Measurements from ENCODE around the gene SIPA1L3. TPM values are rescaled to one million over a fixed set of nuclear protein-coding genes. Genes with fewer than 3 reads are reported as not detected.

The SIPA1L3 gene
- total and polyA plus RNA-seq, 2 of the 13 experiments (the other 11 are each of a cell fraction or from before 2014, with no cell fraction given): 5.5 to 7.7 TPM

- no peak for TF ChIP-seq ZFP62 (CRISPR knock-in tag; IDR thresholded peaks at IDR 0.05)
- TF ChIP-seq HOXA3 (CRISPR knock-in tag; IDR thresholded peaks at IDR 0.05): no peak
- TF ChIP-seq RXRA (CRISPR knock-in tag; IDR thresholded peaks at IDR 0.05): no peak
- no peak for TF ChIP-seq ZKSCAN5 (CRISPR knock-in tag; IDR thresholded peaks at IDR 0.05)
- no peak for TF ChIP-seq ZNF839 (CRISPR knock-in tag; IDR thresholded peaks at IDR 0.05; ENCODE audit: borderline replicate concordance)
- TF ChIP-seq RFX5 (IDR thresholded peaks at IDR 0.05; ENCODE audit: low read depth, low read length): no peak
Measured at GRCh38 chr19:37907735-37908455, 887 bp downstream of the SIPA1L3 start (continued).

DNA sequence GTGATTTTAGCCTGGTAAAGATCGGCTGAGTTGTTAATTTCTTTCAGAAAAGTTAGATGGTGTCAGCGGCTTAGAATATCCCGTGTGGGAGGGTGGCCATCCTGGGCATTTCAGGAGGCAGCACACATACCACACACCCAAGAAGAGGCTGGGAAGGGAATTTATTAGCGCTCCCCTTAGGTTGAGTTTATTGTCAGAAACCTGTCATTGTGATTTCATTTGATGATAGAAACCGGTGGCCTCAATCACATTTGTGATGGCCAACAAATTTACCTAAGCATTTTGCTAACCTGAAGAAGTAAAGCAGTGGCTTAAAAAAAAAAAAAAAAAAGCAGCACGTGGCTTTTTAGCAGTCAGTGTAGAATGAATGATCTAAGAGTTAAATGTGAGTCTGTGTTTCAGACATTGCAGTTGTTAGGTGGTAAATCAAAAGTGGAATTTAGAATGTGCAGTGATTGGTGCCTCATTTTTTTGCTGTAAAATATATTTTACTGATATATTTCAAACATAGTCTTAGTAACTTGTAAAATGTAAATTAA lies 2.7 kb downstream of the SIPA1L3 start:
- in situ Hi-C loops (cut with HindIII; ENCODE audit: extremely low pct_ligation_motif_present, low pct_unique_long_range_greater_than_20kb): no loop called here
- Histone ChIP-seq H3K4me1 (ENCODE audit: insufficient read depth, low read length) (peaks cover 33% of the 10 kb centered on the region), H3K36me3 (replicated peaks in 1 of 2; ENCODE audit: control insufficient read depth in 1 of 2, insufficient read depth in 2 of 2, low read length in 2 of 2) (no peaks in the 10 kb centered on the region), H2AFZ (ENCODE audit: low read length) (no peak overlapping the region), H4K20me1 (ENCODE audit: insufficient read depth, low read length) (no peaks in the 10 kb centered on the region), H3K79me2 (ENCODE audit: insufficient read depth, low read length) (peaks cover 34% of the 10 kb centered on the region), H3K9me3 (ENCODE audit: low read length) (no peaks in the 10 kb centered on the region), H3K9ac (ENCODE audit: insufficient read depth, low read depth, low read length) (no peak overlapping the region), H3K27me3 (ENCODE audit: control insufficient read depth in 1 of 2, insufficient read depth in 2 of 2, low read length in 2 of 2) (no peaks in the 10 kb centered on the region), H3K27ac (ENCODE audit: extremely low read length, insufficient read depth, low read length) (no peak overlapping the region), H3K4me3 (replicated peaks in 1 of 3; ENCODE audit: insufficient read depth in 1 of 3, low read depth in 2 of 3, low read length in 3 of 3) (no peak overlapping the region), H3K4me2 (ENCODE audit: low read depth, low read length) (no peak overlapping the region)
- DNase-seq (ENCODE audit: low spot score) (no peak), FAIRE-seq (no peak), ATAC-seq (no peak)
- 81% methylated on average over 6 of the region's 6 CpGs for WGBS (ENCODE audit: low lambda C conversion rate)
- CTCF ChIA-PET (ENCODE audit: low intra/inter-chr PET ratio, low total read pairs): no interaction called here
- intact Hi-C loops (cut with micrococcal nuclease; ENCODE audit: unreplicated experiment): no loop called here
- no TSS peak for BruUV-seq (replicated peaks)
- TF ChIP-seq ZNF740 (CRISPR knock-in tag; IDR thresholded peaks at IDR 0.05): no peak
- TF ChIP-seq ZNF605 (CRISPR knock-in tag; IDR thresholded peaks at IDR 0.05): no peak
- no peak for TF ChIP-seq CSRNP2 (CRISPR knock-in tag; conservative IDR thresholded peaks at IDR 0.05; ENCODE audit: low read depth)
- no peak for TF ChIP-seq ETV5 (CRISPR knock-in tag; IDR thresholded peaks at IDR 0.05; ENCODE audit: borderline replicate concordance)
- TF ChIP-seq RNF2 (conservative IDR thresholded peaks at IDR 0.05; ENCODE audit: low read depth): no peak
- TF ChIP-seq ZNF547 (CRISPR knock-in tag; IDR thresholded peaks at IDR 0.05): no peak
- POLR2A ChIA-PET: no interaction called here
